Activated CD4-positive, alpha-beta T cell treated with anti-CD3 and anti-CD28 coated beads for 24 hours (primary cell): ENCODE data around the gene HOXD1.

Source experiments
- DNase-seq, 2 donors: peaks; one replicate each; pipeline ENCODE4 v3.0.0-alpha.2; 2020; ENCODE audit warnings: low read depth in 2 of 2

HOXD1 gene

DNA sequence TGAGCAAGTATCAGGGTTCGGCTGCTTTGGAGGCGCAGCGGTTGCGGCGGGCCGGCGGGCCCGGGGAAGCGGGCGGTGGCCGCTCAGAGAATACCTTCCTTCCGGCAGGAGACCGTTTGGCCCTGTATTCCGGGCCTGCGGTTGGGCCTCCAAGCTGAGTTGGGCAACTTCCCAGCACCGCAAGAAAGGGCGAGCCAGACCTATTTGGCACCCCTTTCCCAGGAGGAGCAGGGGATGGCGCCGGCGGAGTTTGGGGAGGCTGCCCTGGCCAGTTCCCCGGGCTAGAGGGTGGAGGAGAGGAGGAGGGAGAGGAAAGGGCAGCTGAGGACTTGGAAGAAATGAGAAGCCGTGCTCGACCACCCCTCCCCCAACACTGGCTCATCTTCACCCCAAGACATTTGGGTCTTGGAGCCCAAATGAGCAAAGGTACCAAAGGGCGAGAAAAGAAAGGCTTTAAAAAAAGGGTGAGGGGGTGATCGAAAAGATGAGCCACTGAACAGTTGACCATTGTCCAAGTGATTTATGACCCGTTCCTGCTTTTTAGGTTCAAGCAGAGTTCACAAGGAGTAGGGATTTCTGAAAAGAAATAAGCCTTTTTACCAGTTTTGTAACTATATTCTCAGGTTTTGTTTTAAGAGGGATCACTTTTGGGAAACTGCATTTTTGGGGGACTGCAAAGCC lies 23.0 kb upstream of the HOXD1 start:
- DNase-seq: no peak

- no peak for DNase-seq
Observed at GRCh38 chr2:176166272-176166671, 22.2 kb upstream of the HOXD1 start.

DNA sequence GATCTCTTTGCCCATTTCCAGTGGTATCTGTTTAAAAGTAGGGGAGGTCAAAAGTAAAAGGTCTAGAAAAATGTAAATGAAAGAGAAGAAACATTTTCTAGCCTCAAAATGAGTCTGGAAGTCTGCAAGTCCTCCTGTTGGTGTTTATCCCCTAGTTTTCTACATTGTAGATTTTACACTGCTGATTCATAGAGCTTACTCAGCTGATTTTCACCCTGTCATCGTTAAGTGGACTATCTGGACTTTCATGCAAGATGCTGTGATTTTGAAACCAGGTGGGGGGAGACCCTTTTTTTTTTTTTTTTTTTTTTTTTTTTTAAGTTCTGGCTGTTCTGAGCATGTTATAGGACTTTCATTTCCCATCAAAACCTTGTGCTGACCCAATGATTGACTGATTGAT lies 21.1 kb upstream of the HOXD1 start:
- DNase-seq: no peak

DNA sequence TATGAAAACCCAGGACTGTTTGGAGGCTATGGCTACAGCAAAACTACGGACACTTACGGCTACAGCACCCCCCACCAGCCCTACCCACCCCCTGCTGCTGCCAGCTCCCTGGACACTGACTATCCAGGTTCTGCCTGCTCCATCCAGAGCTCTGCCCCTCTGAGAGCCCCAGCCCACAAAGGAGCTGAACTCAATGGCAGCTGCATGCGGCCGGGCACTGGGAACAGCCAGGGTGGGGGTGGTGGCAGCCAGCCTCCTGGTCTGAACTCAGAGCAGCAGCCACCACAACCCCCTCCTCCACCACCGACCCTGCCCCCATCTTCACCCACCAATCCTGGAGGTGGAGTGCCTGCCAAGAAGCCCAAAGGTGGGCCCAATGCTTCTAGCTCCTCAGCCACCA lies 19.3 kb upstream of the HOXD1 start:
- no peak for DNase-seq

GRCh38 chr2:176169711-176170110 lies 18.8 kb upstream of the HOXD1 start:
- no peak for DNase-seq

GRCh38 chr2:176170602-176171305 lies 17.7 kb upstream of the HOXD1 start:
- no peak for DNase-seq

DNA sequence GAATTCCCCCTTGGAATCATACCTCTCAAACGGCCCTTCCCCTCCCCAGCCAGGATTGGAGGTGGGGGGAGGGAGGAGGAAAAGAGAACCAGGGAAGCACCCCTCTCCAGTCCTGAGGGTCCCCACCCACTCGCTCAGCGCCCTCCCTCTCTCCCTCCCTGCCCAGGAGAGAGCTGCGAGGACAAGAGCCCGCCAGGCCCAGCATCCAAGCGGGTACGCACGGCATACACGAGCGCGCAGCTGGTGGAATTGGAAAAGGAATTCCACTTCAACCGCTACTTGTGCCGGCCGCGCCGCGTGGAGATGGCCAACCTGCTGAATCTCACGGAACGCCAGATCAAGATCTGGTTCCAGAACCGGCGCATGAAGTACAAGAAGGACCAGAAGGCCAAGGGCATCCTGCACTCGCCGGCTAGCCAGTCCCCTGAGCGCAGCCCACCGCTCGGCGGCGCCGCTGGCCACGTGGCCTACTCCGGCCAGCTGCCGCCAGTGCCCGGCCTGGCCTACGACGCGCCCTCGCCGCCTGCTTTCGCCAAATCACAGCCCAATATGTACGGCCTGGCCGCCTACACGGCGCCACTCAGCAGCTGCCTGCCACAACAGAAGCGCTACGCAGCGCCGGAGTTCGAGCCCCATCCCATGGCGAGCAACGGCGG lies 17.0 kb upstream of the HOXD1 start:
- no peak for DNase-seq

- no peak for DNase-seq
Observed at GRCh38 chr2:176172007-176172894, 16.2 kb upstream of the HOXD1 start.

DNA sequence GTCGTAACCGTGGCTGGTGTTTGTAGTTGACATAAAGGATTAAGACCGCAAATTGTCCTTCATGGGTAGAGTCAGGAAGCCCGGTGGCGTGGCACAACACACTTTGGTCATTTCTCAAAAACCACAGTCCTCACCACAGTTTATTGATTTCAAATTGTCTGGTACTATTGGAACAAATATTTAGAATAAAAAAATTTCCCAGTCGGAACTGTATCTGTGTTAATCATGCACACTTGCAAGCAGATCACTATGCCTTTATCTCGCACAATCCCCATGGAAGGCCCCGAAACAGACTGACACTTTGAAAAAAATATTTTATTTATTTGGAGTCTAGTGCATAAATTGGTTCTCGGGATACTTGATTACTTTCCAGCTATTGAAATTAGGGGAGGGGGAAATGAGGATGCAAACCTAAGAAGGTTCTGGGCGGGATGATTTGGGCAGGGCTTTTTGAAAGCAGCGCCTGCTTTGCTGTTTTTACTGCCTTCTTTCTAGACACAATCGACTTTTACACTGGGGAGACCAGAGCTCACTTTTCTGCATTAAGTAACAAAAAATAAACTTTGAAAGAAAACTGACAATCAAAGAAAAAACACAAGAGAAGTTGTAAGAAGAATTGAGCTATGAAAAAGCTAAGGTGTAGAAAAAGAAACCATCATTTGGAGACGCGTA lies 15.4 kb upstream of the HOXD1 start:
- DNase-seq: no peak

GRCh38 chr2:176173567-176174381 lies 14.7 kb upstream of the HOXD1 start:
- no peak for DNase-seq

- no peak for DNase-seq
Observed at GRCh38 chr2:176174382-176174823, 14.1 kb upstream of the HOXD1 start.

DNA sequence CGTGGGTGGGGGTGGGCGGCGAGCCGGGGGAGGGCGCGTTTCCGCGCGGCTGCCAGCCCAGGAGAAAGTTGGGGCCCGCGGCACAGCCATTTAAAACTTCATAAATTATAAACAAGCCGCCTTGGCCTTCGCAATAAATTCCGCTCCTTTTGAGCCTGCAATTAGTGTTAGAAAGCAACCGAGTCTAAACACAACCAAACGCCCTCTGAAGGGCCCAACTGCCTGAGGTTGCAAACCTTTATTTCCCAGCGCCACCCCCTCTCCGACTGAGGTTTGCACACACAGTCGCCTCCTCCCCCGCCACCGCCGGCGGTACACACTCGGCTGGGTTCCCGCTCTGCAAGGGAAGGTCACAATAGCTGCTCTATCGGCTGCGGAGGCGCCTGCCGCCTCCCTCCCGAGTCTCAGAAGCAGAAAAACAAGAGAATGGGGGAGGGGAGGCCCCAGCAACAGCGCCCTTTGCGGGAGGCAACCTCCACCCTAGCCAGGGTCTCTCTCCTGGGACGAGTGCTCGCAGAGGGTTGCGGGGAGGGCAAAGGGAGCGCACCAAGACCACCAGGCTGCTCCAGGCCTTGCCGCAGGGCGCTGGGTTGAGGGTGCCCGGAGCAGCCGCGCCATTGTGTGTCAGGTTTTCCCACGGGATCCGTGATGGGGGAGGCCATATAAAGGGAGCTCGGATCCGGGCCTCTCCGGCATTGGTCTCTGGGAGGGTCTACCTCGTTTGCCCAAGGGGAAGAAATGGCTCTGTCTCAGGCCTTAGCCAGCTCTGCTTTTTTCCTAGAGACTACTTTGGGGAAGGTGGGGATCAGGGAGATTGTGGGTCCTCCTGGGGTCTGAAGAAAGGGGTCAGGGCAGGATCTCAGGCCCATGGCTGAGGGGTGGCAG lies 13.4 kb upstream of the HOXD1 start:
- DNase-seq: no peak

DNA sequence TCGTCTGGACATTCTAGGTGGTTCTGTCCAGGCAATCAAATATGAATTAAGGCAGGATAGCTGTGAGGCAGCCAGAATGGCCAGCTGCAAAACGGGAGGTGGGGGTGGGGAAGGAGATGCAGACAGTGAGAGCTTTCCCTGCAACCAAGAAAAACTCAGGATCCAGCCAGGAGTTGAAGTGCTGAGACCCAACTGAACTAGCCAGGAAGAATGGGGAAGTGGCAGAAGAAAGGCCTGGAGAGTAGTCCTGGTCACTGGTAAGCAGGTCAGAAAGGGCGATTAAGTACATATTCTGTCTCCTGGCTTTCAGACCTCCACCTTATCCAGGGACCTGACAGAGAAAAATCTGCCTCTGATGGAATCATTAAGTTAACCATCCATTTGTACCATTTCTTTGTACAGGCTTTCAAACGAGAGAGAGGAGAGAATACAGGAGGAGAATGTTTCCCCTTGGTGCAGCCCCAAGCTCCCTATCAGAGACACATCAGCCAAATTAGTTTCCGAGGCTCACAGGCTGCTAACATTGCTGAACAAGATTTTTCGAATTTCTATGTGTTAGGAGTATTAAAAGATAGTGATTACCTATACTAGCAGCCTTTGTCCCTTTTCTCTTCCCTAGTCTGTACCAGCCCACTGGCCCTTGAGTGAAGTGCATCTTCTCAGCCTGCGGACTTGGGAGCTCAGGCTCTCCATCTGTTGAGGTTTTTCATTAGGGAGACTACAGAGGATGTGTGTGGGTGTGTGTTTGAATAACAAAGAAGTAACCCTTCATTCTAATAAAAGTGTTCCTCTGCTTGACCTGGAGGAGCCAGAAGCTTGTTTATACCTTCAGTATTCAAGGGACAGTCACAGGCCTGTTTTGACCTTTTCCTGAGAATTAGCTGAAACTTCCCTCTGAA lies 12.5 kb upstream of the HOXD1 start:
- DNase-seq: no peak

GRCh38 chr2:176177580-176178037 lies 10.9 kb upstream of the HOXD1 start:
- no peak for DNase-seq

- no peak for DNase-seq
Observed at GRCh38 chr2:176178038-176178756, 10.3 kb upstream of the HOXD1 start.

DNA sequence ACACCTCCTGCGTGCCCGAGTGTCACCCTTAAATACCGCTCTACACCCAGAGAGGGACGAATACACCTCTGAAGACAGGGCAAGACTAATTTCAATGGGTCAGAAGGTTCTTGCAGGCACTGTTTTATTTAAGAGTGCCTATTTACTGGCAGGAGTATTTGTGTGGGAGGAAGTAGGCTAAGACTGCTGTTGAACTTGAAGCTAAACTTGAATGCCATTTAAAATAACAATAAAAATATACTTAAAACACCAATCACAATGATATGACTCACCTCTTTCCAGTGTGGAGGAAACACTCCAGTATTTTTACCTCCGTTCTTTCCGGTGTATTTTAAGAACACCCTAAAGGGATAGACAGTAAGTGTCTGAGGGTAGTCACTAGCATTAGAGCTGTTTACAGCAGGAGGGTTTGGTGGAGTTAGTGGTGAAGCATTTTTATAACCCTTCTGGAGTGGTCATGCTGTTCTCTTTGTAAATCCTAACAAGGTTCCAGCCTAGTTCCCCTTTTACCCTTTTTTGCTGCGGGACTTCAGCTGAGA lies 9.6 kb upstream of the HOXD1 start:
- no peak for DNase-seq

- DNase-seq: no peak
Observed at GRCh38 chr2:176181551-176181950, 6.9 kb upstream of the HOXD1 start.
